ENCODE measurements around the gene ZIC5. TPM values are rescaled to one million over a fixed set of nuclear protein-coding genes. Genes with fewer than 3 reads are reported as not detected.

ZIC5 gene
- total RNA-seq, 1 experiment from 2014 or later: not detected

GRCh38 chr13:99965329-99966000 is 6.1 kb downstream of the ZIC5 start:
- ATAC-seq: no peak
- no peak overlapping the region for H3K4me3 ChIP-seq (ENCODE audit: low read length)
- H4K20me1 ChIP-seq (ENCODE audit: low read length): no peaks in the 10 kb centered on the region
- H3K27ac ChIP-seq (ENCODE audit: low read length): no peak overlapping the region
- CTCF ChIA-PET: no interaction called here
- TF ChIP-seq EZH2 (IDR thresholded peaks at IDR 0.05; ENCODE audit: low read length, unreplicated experiment) (no peak), EZH2phosphoT487 (IDR thresholded peaks at IDR 0.05; ENCODE audit: borderline replicate concordance, low read length) (no peak), CTCF (conservative IDR thresholded peaks at IDR 0.05; ENCODE audit: low read depth, low read length) (no peak)
- H3K79me2 ChIP-seq (ENCODE audit: low read length): no peaks in the 10 kb centered on the region
- POLR2A ChIA-PET (ENCODE audit: unreplicated experiment): no interaction called here
- intact Hi-C loops (cut with micrococcal nuclease): no loop called here
- no peaks in the 10 kb centered on the region for H3K4me1 ChIP-seq (ENCODE audit: insufficient read depth, low read length)
- BruUV-seq (replicated peaks): no TSS peak
- DNase-seq: no peak
- no peak overlapping the region for H3K4me2 ChIP-seq (ENCODE audit: low read length)
- H3K36me3 ChIP-seq (ENCODE audit: low read depth, low read length): no peaks in the 10 kb centered on the region
- H3F3A ChIP-seq (ENCODE audit: low read length, unreplicated experiment): no peaks in the 10 kb centered on the region
- H3K9me3 ChIP-seq (ENCODE audit: low read length): no peaks in the 10 kb centered on the region
- no peaks in the 10 kb centered on the region for H3K9me2 ChIP-seq (replicated peaks; ENCODE audit: low read length)
- no peak overlapping the region for H2AFZ ChIP-seq (ENCODE audit: low read length)
- no peak overlapping the region for H3K9ac ChIP-seq (ENCODE audit: low read length)
- peaks cover 67% of the 10 kb centered on the region for H3K27me3 ChIP-seq (ENCODE audit: low read length)

- TF ChIP-seq EZH2phosphoT487 (IDR thresholded peaks at IDR 0.05; ENCODE audit: borderline replicate concordance, low read length) (no peak), EZH2 (IDR thresholded peaks at IDR 0.05; ENCODE audit: low read length, unreplicated experiment) (no peak), CTCF (conservative IDR thresholded peaks at IDR 0.05; ENCODE audit: low read depth, low read length) (no peak)
- peaks cover 72% of the 10 kb centered on the region for H3K27me3 ChIP-seq (ENCODE audit: low read length)
- no peak overlapping the region for H3K4me3 ChIP-seq (ENCODE audit: low read length)
- ATAC-seq (no peak), DNase-seq (no peak)
- no peak overlapping the region for H2AFZ ChIP-seq (ENCODE audit: low read length)
- H3K4me2 ChIP-seq (ENCODE audit: low read length): no peak overlapping the region
- no peaks in the 10 kb centered on the region for H3K9me2 ChIP-seq (replicated peaks; ENCODE audit: low read length)
- H3K27ac ChIP-seq (ENCODE audit: low read length): no peak overlapping the region
- H4K20me1 ChIP-seq (ENCODE audit: low read length): no peaks in the 10 kb centered on the region
- no peaks in the 10 kb centered on the region for H3K36me3 ChIP-seq (ENCODE audit: low read depth, low read length)
- no peaks in the 10 kb centered on the region for H3F3A ChIP-seq (ENCODE audit: low read length, unreplicated experiment)
- H3K4me1 ChIP-seq (ENCODE audit: insufficient read depth, low read length): no peaks in the 10 kb centered on the region
- POLR2A ChIA-PET (ENCODE audit: unreplicated experiment): no interaction called here
- no peaks in the 10 kb centered on the region for H3K9me3 ChIP-seq (ENCODE audit: low read length)
- no peak overlapping the region for H3K9ac ChIP-seq (ENCODE audit: low read length)
- BruUV-seq (replicated peaks): no TSS peak
- CTCF ChIA-PET: no interaction called here
- intact Hi-C loops (cut with micrococcal nuclease): no loop called here
- H3K79me2 ChIP-seq (ENCODE audit: low read length): no peaks in the 10 kb centered on the region
These were observed 7.7 kb downstream of the ZIC5 start for GRCh38 chr13:99963816-99964339.

GRCh38 chr13:99962242-99962641 is 9.3 kb downstream of the ZIC5 start:
- no peaks in the 10 kb centered on the region for H3K79me2 ChIP-seq (ENCODE audit: low read length)
- no peaks in the 10 kb centered on the region for H4K20me1 ChIP-seq (ENCODE audit: low read length)
- no peaks in the 10 kb centered on the region for H3K9me3 ChIP-seq (ENCODE audit: low read length)
- TF ChIP-seq EZH2phosphoT487 (IDR thresholded peaks at IDR 0.05; ENCODE audit: borderline replicate concordance, low read length) (no peak), EZH2 (IDR thresholded peaks at IDR 0.05; ENCODE audit: low read length, unreplicated experiment) (no peak)
- ATAC-seq (no peak), DNase-seq (no peak)
- no peaks in the 10 kb centered on the region for H3K4me1 ChIP-seq (ENCODE audit: insufficient read depth, low read length)
- no TSS peak for BruUV-seq (replicated peaks)
- H3K9ac ChIP-seq (ENCODE audit: low read length): no peak overlapping the region
- H2AFZ ChIP-seq (ENCODE audit: low read length): no peak overlapping the region
- no peak overlapping the region for H3K4me3 ChIP-seq (ENCODE audit: low read length)
- H3K27me3 ChIP-seq (ENCODE audit: low read length): peaks cover 75% of the 10 kb centered on the region
- no peak overlapping the region for H3K4me2 ChIP-seq (ENCODE audit: low read length)
- H3F3A ChIP-seq (ENCODE audit: low read length, unreplicated experiment): no peaks in the 10 kb centered on the region
- ChIA-PET CTCF (no interaction called here), POLR2A (ENCODE audit: unreplicated experiment) (no interaction called here)
- intact Hi-C loops (cut with micrococcal nuclease): no loop called here
- no peak overlapping the region for H3K27ac ChIP-seq (ENCODE audit: low read length)
- H3K36me3 ChIP-seq (ENCODE audit: low read depth, low read length): no peaks in the 10 kb centered on the region
- no peaks in the 10 kb centered on the region for H3K9me2 ChIP-seq (replicated peaks; ENCODE audit: low read length)
